Retinal pigment epithelial cell (primary cell): ENCODE results near the gene CACNA1C.

Source experiments
- DNase-seq: peaks from one replicate; pipeline ENCODE4 v3.0.0-alpha.2; 2010; ENCODE audit warnings: low read depth
- H3K4me3 ChIP-seq: 2 replicates; pipeline ENCODE4 v1.5.1; 2011; ENCODE audit warnings: mild to moderate bottlenecking, low read length, control low read depth, moderate library complexity
- TF ChIP-seq, protein P1 (sequence below): conservative IDR thresholded peaks from 2 replicates; pipeline ENCODE4 v1.5.1; 2011; ENCODE audit warnings: low read depth, low read length, control low read depth, inconsistent platforms

The CACNA1C gene

DNA sequence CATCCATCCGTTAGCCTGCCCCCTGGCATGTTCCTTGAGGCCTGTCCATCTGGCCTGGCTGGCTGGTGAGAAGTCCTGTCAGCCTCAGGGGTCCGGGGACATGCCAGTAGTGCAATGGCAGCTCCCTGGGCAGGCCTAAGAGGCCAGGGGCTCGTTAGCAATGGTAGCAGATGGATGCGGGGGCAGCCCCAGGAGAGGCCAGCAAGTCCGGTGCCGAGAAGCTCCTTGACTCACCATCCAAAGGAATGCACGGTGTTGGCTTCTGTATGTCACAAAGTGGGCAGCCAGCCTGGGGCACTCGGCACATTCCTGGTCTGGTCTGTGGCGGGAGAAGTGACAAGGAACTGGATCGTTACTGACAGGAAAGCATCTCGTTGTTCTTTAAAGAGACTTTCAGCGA lies 319.9 kb downstream of the CACNA1C start:
- TF ChIP-seq, protein P1, sequence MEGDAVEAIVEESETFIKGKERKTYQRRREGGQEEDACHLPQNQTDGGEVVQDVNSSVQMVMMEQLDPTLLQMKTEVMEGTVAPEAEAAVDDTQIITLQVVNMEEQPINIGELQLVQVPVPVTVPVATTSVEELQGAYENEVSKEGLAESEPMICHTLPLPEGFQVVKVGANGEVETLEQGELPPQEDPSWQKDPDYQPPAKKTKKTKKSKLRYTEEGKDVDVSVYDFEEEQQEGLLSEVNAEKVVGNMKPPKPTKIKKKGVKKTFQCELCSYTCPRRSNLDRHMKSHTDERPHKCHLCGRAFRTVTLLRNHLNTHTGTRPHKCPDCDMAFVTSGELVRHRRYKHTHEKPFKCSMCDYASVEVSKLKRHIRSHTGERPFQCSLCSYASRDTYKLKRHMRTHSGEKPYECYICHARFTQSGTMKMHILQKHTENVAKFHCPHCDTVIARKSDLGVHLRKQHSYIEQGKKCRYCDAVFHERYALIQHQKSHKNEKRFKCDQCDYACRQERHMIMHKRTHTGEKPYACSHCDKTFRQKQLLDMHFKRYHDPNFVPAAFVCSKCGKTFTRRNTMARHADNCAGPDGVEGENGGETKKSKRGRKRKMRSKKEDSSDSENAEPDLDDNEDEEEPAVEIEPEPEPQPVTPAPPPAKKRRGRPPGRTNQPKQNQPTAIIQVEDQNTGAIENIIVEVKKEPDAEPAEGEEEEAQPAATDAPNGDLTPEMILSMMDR = no peak

DNA sequence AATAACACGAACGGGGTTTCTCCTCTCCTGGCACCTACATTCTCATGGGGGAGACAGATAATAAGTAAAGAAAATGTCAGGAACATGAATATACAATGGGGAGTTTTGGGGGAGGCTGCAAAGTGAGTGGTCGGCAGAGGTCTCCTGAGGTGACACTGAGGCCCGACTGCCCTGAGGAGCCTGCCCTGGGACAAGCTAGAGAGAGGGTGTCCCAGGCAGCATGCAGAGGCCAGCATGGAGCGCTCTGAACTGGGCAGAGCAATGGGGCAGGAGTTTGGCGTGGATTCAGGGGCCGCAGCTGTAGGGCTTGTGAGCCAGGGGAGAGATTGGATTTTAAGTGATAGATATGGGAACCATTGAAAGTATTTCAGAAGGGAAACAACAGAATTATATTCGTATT lies 320.5 kb downstream of the CACNA1C start:
- no peak overlapping the region for H3K4me3 ChIP-seq
- no peak for DNase-seq
- TF ChIP-seq, protein P1 = no peak

More for the DNA sequence above, 319.9 kb downstream of the CACNA1C start:
- H3K4me3 ChIP-seq = no peak overlapping the region
- DNase-seq = no peak

DNA sequence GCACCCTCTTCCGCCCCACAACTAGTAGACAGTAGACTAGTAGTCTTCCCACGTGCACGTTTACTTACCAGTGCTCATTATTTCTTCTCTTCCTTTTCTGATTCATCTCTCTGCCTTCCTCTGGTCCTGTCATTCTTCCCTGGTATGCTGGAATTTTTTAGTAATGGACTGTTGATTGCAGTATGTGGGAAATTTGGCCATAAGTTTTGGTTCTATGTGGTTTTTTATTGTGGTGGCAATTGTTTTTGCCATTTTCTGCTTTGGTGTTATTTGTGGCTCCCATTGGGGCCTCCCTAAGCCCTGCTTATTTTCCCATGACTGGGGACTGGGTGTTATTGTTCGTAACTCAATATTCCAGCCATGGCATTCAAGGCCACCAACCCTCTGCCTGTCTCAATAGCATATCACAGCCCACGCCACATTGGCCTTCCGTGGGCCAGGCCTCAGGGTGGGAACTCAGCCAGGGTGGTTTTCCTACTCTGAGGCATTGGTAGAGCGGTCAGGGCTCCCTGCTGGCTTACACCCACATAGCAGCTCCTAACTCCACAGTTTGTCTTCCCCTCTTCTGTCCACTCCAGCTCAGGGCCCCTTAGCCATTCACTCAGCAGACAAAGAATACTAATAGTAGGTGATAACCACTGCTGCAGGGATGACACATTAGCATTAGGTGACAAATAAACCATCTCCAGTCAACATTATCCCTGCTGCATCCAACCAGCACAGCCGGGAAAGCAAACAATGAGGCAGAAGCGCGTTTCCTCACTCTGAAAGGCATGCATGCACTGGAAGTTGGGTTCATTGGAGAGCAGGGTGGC lies 321.5 kb downstream of the CACNA1C start:
- no peak for DNase-seq
- no peak overlapping the region for H3K4me3 ChIP-seq
- TF ChIP-seq, protein P1 = no peak

DNA sequence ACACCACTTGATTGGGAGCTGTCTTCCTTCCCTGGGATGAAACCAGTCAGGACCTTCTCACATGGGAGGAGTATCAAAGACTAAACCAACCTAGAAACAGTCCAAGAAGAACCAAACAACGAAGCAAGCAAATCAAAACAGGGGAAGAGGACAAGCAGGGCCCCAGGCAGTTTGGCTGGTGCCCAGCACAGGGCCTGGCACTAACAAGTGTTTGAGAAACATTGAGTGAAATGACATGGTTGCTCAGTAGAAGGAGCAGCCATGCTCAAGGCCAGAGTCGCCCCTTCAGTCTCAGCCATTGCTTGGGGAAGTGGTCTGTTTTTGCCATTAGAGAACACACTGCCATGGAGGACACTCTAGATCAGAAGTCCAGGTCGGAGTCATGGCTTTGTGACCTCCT lies 323.1 kb downstream of the CACNA1C start:
- TF ChIP-seq, protein P1 = no peak
- DNase-seq = no peak
- no peak overlapping the region for H3K4me3 ChIP-seq

DNA sequence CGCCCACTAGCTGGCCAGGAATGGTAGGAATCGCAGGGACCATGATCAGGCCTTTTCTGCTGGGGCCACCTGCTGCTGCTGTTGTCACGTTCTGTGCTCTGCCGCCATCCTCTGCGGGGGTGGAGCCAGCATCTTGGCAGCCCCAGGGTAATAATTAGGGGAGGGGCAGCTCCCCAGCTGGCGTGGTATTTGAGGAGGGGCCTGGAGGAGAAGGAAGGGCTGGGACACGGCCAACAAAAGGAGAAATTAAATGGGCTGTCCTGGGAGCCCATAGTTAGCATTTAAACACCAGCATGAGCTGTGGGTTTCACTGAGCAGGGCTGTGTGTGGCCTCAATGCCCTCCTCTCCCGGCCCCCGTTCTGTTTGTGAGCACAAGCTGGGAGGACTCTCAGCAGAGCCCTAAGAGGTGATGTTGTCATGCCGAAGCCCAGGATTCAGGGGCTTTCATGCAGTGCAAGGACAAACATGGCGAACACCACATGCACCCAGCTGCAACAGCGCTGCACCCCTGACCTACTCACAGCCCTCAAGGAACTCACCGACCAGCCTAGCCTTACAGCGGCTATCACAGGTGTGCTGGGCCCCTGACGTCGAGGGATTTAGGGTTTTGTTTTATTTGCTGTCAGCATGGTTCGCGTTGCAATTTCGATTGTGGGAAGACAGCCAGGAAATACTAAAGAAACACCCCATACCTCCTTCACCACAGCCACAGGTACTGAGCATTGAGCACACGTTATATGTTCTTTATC lies 324.3 kb downstream of the CACNA1C start:
- TF ChIP-seq, protein P1 = no peak
- DNase-seq = no peak
- no peak overlapping the region for H3K4me3 ChIP-seq

DNA sequence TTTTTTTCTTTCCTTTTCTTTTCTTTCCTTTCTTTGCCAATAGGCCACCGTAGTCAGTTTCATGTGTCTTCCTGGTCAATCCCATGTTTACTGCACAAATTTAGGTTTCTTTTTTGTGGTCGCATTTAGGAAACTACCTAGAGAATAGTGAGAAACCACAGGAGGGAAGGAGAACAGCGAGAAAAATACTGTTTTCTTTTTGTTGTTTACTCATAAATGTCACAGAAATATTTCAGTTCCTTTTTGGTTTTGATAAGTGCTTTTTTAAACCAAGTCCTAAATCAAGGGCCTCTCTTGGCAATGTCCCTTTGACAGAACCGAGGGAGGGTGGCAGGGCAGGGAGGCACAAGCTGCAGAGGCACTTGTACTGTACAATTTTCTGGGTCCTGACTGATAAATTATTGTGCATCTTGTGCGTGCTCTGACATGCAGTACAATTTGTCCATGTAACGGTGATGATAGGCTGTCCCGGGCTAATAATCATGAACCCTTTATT lies 326.1 kb downstream of the CACNA1C start:
- DNase-seq = no peak
- TF ChIP-seq, protein P1 = no peak

More for the DNA sequence above, 326.1 kb downstream of the CACNA1C start:
- no peak overlapping the region for H3K4me3 ChIP-seq
